Nephron (organoid): Measurements from ENCODE around the gene KIZ.

Experiments
- H3K27ac Mint-ChIP-seq, 3 experiments: 2 replicates each; pipeline ENCODE4 v1.8.0; 2020; ENCODE audit warnings: mixed read lengths in 3 of 3, mild to moderate bottlenecking in 2 of 3, moderate library complexity in 1 of 3
- H3K27me3 Mint-ChIP-seq: 2 replicates; pipeline ENCODE4 v1.8.0; 2021; ENCODE audit warnings: low read depth, mild to moderate bottlenecking, moderate library complexity, mixed read lengths
- H3K36me3 Mint-ChIP-seq: 2 replicates; pipeline ENCODE4 v1.8.0; 2020; ENCODE audit warnings: low read depth, mixed read lengths
- H3K4me1 Mint-ChIP-seq: 2 replicates; pipeline ENCODE4 v1.8.0; 2020; ENCODE audit warnings: mixed read lengths
- H3K4me3 Mint-ChIP-seq, 3 experiments: 2 replicates each; pipeline ENCODE4 v1.8.0; 2020; ENCODE audit warnings: mild to moderate bottlenecking in 3 of 3, mixed read lengths in 3 of 3, moderate library complexity in 2 of 3
- H3K9me3 Mint-ChIP-seq: 2 replicates; pipeline ENCODE4 v1.8.0; 2020; ENCODE audit warnings: mixed read lengths
- TF ChIP-seq, protein P1 (sequence below), 3 experiments: fragments of 200-600 bp; sonication (generic); IDR thresholded peaks; one replicate each; pipeline ENCODE4 v1.5.0; 2021; ENCODE audit warnings: antibody characterized with exemption in 3 of 3; ENCODE audit not compliant: unreplicated experiment in 3 of 3

Gene KIZ

DNA sequence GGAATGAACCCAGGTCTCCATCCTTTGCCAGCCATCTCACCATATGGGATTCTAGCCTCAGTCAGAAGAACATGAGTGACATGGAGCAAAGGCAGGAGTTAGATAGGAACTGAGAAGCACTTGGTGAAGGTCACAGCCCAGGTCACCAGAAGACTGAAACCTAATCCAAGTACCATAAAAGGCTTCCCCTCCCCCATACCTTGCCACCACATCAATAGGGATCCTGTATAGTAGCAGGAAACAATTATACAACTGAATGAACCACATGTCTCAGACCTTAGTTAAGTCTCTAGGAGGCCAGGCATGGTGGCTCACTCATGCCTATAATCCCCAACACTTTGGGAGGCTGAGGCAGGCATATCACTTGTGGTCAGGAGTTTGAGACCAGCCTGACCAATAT, 49.6 kb downstream of the KIZ start:
- H3K36me3 Mint-ChIP-seq, result peaks cover 37% of the 10 kb centered on the region
- H3K9me3 Mint-ChIP-seq, result peaks cover 36% of the 10 kb centered on the region
- TF ChIP-seq, protein P1, sequence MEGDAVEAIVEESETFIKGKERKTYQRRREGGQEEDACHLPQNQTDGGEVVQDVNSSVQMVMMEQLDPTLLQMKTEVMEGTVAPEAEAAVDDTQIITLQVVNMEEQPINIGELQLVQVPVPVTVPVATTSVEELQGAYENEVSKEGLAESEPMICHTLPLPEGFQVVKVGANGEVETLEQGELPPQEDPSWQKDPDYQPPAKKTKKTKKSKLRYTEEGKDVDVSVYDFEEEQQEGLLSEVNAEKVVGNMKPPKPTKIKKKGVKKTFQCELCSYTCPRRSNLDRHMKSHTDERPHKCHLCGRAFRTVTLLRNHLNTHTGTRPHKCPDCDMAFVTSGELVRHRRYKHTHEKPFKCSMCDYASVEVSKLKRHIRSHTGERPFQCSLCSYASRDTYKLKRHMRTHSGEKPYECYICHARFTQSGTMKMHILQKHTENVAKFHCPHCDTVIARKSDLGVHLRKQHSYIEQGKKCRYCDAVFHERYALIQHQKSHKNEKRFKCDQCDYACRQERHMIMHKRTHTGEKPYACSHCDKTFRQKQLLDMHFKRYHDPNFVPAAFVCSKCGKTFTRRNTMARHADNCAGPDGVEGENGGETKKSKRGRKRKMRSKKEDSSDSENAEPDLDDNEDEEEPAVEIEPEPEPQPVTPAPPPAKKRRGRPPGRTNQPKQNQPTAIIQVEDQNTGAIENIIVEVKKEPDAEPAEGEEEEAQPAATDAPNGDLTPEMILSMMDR (IDR thresholded peaks at IDR 0.05; ENCODE audit: unreplicated experiment in 3 of 3), result no peak
- H3K4me1 Mint-ChIP-seq, result peaks cover 8% of the 10 kb centered on the region
- H3K27me3 Mint-ChIP-seq, result no peaks in the 10 kb centered on the region
- H3K27ac Mint-ChIP-seq, result peak overlapping the region in 1 of 3 experiments; percentile 83
- H3K4me3 Mint-ChIP-seq, result no peak overlapping the region

DNA sequence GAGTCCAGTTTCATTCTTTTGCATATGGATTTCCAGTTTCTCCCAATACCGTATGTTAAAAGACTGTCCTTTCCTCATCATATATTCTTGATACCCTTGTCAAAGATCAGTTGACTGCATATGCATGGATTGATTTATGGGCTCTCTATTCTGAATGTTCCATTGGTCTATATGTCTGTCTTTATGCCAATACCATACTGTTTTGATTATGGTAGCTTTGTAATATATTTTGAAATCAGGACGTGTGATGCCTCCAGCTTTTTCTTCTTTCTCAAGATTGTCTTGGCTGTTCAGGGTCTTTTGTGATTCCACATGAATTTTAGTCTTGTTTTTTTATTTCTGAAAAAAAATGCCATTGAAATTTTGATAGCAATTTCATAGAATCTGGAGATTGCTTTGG, 51.9 kb downstream of the KIZ start:
- H3K36me3 Mint-ChIP-seq, result peaks cover 27% of the 10 kb centered on the region
- TF ChIP-seq, protein P1 (IDR thresholded peaks at IDR 0.05; ENCODE audit: unreplicated experiment in 3 of 3), result no peak
- H3K4me1 Mint-ChIP-seq, result peaks cover 8% of the 10 kb centered on the region
- no peaks in the 10 kb centered on the region for H3K27me3 Mint-ChIP-seq
- peaks cover 29% of the 10 kb centered on the region for H3K9me3 Mint-ChIP-seq
- no peak overlapping the region for H3K27ac Mint-ChIP-seq
- no peak overlapping the region for H3K4me3 Mint-ChIP-seq

DNA sequence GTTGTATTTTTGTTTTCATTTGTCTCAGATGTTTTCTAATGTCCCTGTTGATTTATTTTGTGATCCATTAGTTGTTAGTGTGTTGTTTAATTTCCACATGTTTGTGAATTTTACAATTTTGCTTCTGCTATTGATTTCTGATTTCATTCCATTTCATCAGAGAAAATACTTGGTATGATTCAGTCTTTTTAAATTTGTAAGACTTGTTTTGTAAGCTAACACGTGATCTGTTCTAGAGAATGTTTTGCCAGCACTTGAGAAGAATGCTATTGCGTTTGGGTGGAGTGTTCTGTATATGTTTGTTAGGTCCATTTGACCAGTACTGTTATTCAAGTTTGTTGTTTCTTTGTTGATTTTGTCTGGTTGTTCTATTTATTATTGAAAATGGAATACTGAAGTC, 53.9 kb downstream of the KIZ start:
- Mint-ChIP-seq H3K4me3 (no peak overlapping the region), H3K36me3 (peaks cover 27% of the 10 kb centered on the region), H3K4me1 (no peaks in the 10 kb centered on the region), H3K27ac (no peak overlapping the region), H3K9me3 (peaks cover 29% of the 10 kb centered on the region), H3K27me3 (no peaks in the 10 kb centered on the region)
- TF ChIP-seq, protein P1 (IDR thresholded peaks at IDR 0.05; ENCODE audit: unreplicated experiment in 3 of 3), result no peak

DNA sequence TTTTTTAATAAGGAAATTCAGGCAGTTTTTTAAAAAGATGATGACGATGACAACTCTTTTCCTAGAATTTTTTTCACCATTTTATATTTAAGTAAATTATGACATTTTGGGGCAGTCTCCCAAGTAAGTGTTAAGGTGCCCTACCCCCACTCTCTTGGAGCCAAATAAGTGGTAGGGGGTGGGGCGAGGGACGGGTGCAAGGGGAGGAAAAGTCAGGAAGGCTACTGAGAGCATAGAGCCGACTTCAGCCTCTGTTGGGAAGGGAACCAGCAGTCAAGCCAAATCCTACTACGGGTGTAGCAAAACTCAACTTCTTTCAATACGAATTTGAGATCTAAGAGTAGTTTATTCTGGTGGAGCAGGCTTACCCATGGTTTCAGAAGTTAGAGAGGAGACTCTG, 54.4 kb downstream of the KIZ start:
- peaks cover 27% of the 10 kb centered on the region for H3K36me3 Mint-ChIP-seq
- TF ChIP-seq, protein P1 (IDR thresholded peaks at IDR 0.05; ENCODE audit: unreplicated experiment in 3 of 3), result no peak
- H3K27ac Mint-ChIP-seq, result no peak overlapping the region
- H3K4me3 Mint-ChIP-seq, result no peak overlapping the region
- H3K27me3 Mint-ChIP-seq, result no peaks in the 10 kb centered on the region
- no peaks in the 10 kb centered on the region for H3K4me1 Mint-ChIP-seq
- H3K9me3 Mint-ChIP-seq, result peaks cover 29% of the 10 kb centered on the region

DNA sequence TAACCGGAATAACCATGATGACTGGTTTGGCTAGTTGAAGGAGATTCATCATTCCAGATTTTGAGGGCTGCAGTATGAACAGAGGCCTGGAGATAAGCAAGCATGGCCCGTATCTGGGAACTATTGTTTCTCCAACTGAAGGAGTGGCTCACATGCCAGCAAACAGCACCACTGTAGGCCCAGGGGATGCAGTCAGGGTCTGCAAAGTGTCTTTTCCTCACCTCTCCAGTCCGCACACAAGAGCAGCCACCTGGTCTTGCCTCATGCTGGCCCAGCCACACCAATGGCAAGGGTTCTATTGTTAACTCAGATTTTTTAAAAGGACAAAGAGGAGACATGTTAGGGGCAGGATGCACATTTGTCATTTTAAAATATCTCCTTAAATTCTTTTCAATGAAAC, 55.1 kb downstream of the KIZ start:
- Mint-ChIP-seq H3K27me3 (no peaks in the 10 kb centered on the region), H3K9me3 (peaks cover 29% of the 10 kb centered on the region), H3K4me1 (no peaks in the 10 kb centered on the region), H3K36me3 (peaks cover 27% of the 10 kb centered on the region), H3K4me3 (no peak overlapping the region), H3K27ac (no peak overlapping the region)
- TF ChIP-seq, protein P1 (IDR thresholded peaks at IDR 0.05; ENCODE audit: unreplicated experiment in 3 of 3), result no peak

DNA sequence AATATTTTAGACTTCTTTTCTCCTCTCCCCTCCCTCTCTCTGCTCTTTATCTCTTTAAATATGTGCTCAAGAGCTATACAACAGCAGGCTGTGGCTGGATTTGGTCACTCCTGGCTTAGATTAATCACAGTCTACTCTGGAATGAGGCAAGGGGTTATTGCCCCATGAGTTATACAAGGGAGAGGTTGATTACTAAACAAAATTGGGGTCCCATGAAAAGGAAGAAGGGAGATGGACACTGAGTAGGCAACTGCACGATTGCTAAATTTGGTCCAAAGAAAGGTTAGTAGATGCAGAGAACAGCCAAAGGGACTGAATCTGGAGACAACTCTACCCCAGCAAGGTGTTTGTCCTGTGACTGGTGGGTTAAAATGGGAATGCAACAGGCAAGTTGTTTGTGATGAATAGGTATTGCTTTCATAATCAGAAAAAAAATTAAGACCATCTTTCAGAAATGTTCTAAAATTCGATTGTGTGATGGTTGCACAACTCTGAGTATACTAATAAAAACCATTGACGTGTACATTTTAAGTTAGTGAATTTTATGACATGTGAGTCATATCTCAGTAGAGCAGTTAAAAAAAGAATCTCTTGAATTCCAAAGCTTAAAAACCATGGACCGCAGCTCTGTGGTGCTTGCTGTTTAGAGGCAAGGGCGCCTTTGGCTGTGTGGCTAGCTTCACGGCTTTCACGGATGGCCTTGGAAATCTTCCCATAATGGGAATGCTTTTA, 57.1 kb downstream of the KIZ start:
- TF ChIP-seq, protein P1 (IDR thresholded peaks at IDR 0.05; ENCODE audit: unreplicated experiment in 3 of 3), result no peak
- H3K4me3 Mint-ChIP-seq, result no peak overlapping the region
- peaks cover 14% of the 10 kb centered on the region for H3K9me3 Mint-ChIP-seq
- H3K4me1 Mint-ChIP-seq, result no peaks in the 10 kb centered on the region
- peaks cover 26% of the 10 kb centered on the region for H3K36me3 Mint-ChIP-seq
- H3K27ac Mint-ChIP-seq, result no peak overlapping the region
- no peaks in the 10 kb centered on the region for H3K27me3 Mint-ChIP-seq
